GM12873 (cell line): ENCODE data around the gene PDF.

Experiments
- TF ChIP-seq, protein P1 (sequence below): IDR thresholded peaks from 2 replicates; pipeline ENCODE4 v1.5.1; 2012; ENCODE audit warnings: low read depth, mild to moderate bottlenecking, moderate library complexity, low read length, control low read depth; ENCODE audit not compliant: insufficient read depth; ENCODE audit errors: missing control alignments

PDF gene

DNA sequence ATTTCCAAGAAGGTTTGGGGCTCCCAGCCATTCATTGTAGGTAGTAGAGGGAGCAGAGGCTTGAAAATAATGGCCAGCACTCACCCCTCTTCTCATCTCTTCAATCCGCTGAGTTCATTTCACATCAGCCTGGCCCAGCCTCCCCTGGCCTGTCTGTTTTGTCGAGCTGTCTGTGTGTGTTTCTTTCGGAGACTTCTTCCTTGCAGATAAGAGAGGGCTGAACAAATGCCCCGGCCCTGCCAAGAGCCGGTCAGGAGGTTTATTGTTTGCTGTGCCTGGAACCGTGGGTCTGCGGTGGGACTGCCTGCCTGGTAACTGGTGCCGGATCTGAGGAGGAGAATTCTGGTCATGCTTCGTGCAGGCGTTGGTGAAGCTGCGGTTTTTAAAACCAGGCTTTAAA lies 15.9 kb downstream of the PDF start:
- TF ChIP-seq, protein P1, sequence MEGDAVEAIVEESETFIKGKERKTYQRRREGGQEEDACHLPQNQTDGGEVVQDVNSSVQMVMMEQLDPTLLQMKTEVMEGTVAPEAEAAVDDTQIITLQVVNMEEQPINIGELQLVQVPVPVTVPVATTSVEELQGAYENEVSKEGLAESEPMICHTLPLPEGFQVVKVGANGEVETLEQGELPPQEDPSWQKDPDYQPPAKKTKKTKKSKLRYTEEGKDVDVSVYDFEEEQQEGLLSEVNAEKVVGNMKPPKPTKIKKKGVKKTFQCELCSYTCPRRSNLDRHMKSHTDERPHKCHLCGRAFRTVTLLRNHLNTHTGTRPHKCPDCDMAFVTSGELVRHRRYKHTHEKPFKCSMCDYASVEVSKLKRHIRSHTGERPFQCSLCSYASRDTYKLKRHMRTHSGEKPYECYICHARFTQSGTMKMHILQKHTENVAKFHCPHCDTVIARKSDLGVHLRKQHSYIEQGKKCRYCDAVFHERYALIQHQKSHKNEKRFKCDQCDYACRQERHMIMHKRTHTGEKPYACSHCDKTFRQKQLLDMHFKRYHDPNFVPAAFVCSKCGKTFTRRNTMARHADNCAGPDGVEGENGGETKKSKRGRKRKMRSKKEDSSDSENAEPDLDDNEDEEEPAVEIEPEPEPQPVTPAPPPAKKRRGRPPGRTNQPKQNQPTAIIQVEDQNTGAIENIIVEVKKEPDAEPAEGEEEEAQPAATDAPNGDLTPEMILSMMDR = no peak

DNA sequence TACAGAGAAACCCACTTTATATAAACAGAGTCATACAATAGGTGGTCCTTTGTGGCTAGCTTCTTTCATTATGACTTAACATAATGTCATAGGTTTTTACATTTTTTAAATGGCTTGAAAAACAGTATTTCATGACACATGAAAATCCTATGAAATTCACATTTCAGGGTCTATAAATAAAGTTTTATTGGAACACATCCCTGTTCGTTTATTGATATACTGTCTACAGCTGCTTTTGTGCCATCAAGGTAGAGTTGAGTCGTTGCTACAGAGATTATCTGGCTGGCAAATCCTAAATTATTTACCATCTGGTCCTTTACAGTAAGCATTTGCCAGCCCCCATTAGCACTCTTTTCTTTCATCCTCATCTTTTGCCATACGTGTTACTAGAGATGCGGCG lies 16.9 kb downstream of the PDF start:
- TF ChIP-seq, protein P1 = no peak

DNA sequence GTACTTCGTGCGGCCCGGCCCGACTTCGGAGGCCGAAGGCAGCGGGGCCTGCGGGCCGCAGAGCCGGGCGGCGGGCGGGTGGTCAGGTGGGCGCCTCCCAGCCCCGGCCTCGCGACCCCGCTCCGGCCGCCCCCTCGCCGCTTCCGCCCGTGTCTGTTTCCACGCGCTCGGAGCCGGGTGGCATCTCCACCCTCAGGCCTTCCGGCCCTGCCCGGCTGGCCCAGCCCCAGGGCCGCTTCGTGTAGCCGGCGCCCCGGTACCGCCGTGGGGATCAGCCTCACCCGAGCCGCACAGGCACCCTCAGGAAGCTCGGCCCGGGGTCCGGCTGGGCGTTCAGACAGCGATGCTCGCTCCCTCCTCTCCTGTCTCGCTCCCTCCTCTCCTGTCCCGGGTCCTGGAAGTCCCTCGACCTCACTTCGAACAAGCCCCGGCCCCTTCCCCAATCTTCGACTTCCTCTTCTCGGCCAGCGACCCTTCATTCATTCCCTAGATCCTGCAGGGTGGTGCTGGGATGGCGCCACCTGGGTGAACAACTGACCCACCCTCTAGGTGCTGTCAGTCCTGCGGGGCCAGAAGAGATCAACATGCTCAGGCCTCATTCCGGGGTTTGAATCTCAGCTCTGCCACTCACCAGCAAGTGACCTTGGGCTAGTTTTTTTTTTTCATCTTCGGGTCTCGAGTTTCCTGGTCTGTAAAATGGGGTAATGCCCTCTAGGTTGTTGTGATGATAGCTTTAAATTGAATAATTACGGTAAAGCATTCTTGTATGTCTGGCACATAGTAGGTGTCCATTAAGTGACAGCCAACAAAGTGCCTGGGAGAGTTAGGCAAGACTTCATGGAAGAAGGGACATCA lies 18.6 kb downstream of the PDF start:
- TF ChIP-seq, protein P1 = peak; percentile 15

DNA sequence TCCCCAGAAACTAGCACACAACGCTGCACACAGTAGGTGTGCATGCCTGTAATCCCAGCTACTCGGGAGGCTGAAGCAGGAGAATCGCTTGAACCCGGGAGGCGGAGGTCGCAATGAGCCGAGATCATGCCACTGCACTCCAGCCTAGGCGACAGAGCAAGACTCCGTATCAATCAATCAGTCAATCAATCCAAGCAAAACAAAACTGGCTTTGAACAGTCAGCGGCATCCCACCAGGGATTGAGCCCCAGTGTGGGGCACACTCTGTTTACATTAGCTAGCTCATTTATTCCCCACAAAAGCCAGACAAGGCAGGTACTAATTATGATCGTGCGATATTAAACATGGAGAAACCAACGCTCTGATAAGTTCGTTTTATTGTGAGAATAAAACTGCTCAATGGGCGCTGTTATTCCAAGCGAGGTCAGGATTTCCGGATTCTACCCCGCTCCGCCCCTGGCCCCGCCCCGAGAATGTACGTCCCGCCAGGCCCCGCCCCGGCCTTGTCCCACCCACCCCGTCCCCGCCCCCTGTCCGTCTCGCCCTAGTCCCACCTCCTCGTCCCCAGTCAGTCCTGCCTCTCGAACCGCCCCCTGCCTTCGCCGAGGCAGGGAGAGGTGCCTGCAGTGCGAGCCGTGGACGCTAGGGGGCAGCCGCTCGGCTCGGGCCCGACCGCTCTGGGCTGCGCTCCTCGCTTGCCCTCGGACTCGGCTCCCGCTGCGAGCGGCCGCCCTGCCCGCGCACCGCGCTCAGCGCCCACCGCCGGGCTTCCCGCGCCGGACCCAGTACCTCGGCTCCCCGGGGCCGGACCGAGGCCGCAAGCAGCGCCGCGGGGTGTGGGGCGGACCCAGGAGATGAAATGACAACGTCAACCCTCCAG lies 19.5 kb downstream of the PDF start, which contains the start of gene VPS4A:
VPS4A (plus strand) TSS at position 698 of the 880 bp plus-strand sequence; CDS start at position 860, 162 bp downstream.
- TF ChIP-seq, protein P1 = peak; percentile 90

DNA sequence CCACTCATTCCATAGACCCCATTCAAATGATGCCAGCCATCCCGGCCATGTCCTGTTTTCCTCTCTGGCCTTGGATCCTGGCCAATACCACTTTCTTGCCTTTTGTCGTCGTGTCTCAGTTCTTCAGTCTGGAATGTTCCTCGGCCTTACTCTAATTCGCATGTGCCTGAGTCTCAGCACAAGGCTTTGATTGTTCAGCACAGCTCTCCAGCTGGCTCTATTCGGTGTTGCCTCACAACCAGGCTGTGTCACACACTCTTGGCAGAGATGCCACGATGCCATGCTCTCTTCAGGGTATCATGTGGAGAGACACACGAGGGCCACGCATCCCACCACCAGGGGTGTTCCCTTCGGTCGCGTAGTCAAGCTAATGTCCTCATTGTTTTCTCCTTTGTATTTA lies 21.1 kb downstream of the PDF start:
- TF ChIP-seq, protein P1 = no peak

DNA sequence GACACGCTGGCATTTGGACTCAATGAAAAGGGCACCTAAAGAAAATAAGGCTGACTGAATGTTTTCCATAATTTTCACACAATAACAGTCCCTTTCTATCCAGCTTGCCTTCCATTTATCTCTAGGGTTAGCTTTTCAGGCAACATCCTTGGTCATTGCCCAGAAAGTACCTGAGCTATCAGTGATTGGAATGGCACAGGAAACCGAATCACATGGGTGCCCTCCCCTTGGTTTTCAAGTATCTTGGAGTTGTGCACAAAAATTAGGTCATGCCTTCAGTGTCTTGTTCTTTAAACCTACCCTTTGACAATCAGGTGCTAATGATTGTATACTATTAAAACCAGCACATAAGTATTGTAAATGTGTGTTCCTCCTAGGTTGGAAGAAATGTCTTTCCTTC lies 22.5 kb downstream of the PDF start:
- TF ChIP-seq, protein P1 = no peak

DNA sequence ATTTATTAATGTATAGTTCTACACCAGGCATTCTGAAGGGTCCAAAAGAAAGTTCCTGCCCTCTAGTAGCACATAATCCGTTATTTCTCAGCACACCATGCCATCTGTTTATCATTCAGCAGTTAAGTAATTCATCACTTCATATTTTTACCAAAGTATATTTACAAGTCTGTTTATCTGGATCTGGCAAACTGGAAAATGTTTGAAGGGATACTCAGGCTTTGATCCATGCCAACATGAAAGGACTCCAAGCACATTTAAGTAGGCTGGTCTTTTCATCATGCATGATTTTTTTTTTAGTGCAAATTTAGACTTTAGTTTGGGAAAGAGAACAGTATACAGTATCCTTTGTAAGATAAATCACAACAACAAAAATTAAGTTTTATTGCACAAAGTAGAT lies 23.3 kb downstream of the PDF start:
- TF ChIP-seq, protein P1 = no peak
